ENCODE results near the gene IFNL1.
"Not testable (repeated sequence)": the region's sequence is repeated elsewhere in the genome, so short reads cannot be mapped to it uniquely, and the experiment has no call there.

The IFNL1 gene

DNA sequence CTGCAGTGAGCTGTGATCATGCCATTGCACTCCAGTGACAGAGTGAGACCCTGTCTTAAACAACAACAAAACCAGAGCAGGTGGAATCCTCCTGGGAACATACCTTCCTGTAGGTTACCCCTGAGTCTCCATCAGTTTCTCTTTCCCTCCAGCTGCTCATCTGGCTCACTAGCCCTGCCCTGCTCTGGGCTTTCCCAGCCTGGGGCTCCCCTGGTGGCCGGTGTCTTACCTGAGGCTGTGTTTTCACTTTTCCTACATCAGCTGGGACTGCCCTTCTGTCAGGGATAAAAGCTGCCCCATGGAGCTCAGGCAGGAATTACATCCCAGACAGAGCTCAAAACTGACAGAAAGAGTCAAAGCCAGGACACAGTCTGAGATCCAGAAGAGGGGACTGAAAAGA is 28.1 kb upstream of the IFNL1 start, which contains the start of gene IFNL2:
IFNL2 (plus strand) TSS at position 312 of the 400 bp plus-strand sequence. CDS start 173 bp downstream, outside the sequence.
- not testable (repeated sequence) for H3K18ac ChIP-seq (ENCODE audit: low read depth in 1 of 2, low read length in 2 of 2); H3K4ac ChIP-seq (ENCODE audit: low read depth in 1 of 2, low read length in 2 of 2); H2AK5ac ChIP-seq (ENCODE audit: low read length, severe bottlenecking); DNase-seq; H2BK5ac ChIP-seq (ENCODE audit: low read depth, low read length, poor library complexity, severe bottlenecking); H2BK12ac ChIP-seq (ENCODE audit: low read length in 2 of 2); H2BK15ac ChIP-seq (ENCODE audit: low read depth, poor library complexity, severe bottlenecking); H4K91ac ChIP-seq (ENCODE audit: low read length); H4K8ac ChIP-seq (ENCODE audit: low read length); H3K23ac ChIP-seq (ENCODE audit: low read length in 2 of 2); H3K14ac ChIP-seq (ENCODE audit: low read length in 2 of 2); H3K4me1 ChIP-seq (ENCODE audit: control insufficient read depth, insufficient read depth, low read depth, low read length); H3K79me1 ChIP-seq (replicated peaks; ENCODE audit: low read length, poor library complexity, severe bottlenecking); H3K9me3 ChIP-seq (ENCODE audit: control insufficient read depth, low read length); H3K4me2 ChIP-seq (ENCODE audit: low read length, poor library complexity, severe bottlenecking); H3K4me3 ChIP-seq (ENCODE audit: insufficient read depth in 1 of 2, low read depth in 1 of 2, low read length in 2 of 2); H3K36me3 ChIP-seq (ENCODE audit: control insufficient read depth in 1 of 2, insufficient read depth in 2 of 2, low read depth in 1 of 2, low read length in 2 of 2); H3K27ac ChIP-seq (ENCODE audit: low read length, poor library complexity, severe bottlenecking); H2AFZ ChIP-seq (ENCODE audit: low read depth, low read length); H2BK120ac ChIP-seq (ENCODE audit: low read depth, low read length); H3K9ac ChIP-seq (ENCODE audit: low read length)
- H3K27me3 ChIP-seq (ENCODE audit: control insufficient read depth in 1 of 2, insufficient read depth in 1 of 2, low read length in 2 of 2) = peaks cover 47 to 52% of the 10 kb centered on the region in 2 experiments
- no CpG with 5 or more reads among the region's 1 CpG for WGBS

DNA sequence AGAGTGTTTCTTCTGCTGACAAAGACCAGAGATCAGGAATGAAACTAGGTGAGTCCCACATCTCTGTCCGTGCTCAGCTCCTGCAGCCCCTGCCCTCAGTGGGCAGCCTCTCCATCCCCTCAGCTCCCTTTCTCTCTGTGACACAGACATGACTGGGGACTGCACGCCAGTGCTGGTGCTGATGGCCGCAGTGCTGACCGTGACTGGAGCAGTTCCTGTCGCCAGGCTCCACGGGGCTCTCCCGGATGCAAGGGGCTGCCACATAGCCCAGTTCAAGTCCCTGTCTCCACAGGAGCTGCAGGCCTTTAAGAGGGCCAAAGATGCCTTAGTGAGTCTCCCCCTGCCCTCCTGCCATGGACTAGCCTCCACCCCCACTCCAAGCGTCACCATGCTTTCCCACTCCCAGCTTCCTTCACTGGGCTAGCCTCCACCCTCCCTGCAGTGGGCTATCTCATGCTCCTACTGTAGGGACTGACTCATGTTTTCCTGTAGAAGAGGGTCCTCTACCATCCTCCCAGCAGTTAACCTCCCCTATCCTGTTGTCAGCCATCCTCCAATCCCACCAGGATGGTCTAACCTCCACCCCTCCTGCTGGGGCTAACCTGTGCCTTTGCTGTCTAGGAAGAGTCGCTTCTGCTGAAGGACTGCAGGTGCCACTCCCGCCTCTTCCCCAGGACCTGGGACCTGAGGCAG is 27.5 kb upstream of the IFNL1 start:
- not testable (repeated sequence) for H4K91ac ChIP-seq (ENCODE audit: low read length); H3K18ac ChIP-seq (ENCODE audit: low read depth in 1 of 2, low read length in 2 of 2); H4K8ac ChIP-seq (ENCODE audit: low read length); DNase-seq; H3K36me3 ChIP-seq (ENCODE audit: control insufficient read depth in 1 of 2, insufficient read depth in 2 of 2, low read depth in 1 of 2, low read length in 2 of 2); H2BK15ac ChIP-seq (ENCODE audit: low read depth, poor library complexity, severe bottlenecking); H2BK120ac ChIP-seq (ENCODE audit: low read depth, low read length); H3K4me2 ChIP-seq (ENCODE audit: low read length, poor library complexity, severe bottlenecking); H2BK12ac ChIP-seq (ENCODE audit: low read length in 2 of 2); H2AK5ac ChIP-seq (ENCODE audit: low read length, severe bottlenecking); H3K9ac ChIP-seq (ENCODE audit: low read length); H3K14ac ChIP-seq (ENCODE audit: low read length in 2 of 2); H3K9me3 ChIP-seq (ENCODE audit: control insufficient read depth, low read length); H2AFZ ChIP-seq (ENCODE audit: low read depth, low read length); H3K79me1 ChIP-seq (replicated peaks; ENCODE audit: low read length, poor library complexity, severe bottlenecking); H3K4ac ChIP-seq (ENCODE audit: low read depth in 1 of 2, low read length in 2 of 2); H2BK5ac ChIP-seq (ENCODE audit: low read depth, low read length, poor library complexity, severe bottlenecking); H3K27ac ChIP-seq (ENCODE audit: low read length, poor library complexity, severe bottlenecking); H3K23ac ChIP-seq (ENCODE audit: low read length in 2 of 2); H3K4me1 ChIP-seq (ENCODE audit: control insufficient read depth, insufficient read depth, low read depth, low read length); H3K4me3 ChIP-seq (ENCODE audit: insufficient read depth in 1 of 2, low read depth in 1 of 2, low read length in 2 of 2)
- WGBS = 69% methylated on average over 7 of the region's 10 CpGs
- H3K27me3 ChIP-seq (ENCODE audit: control insufficient read depth in 1 of 2, insufficient read depth in 1 of 2, low read length in 2 of 2) = peaks cover 41 to 46% of the 10 kb centered on the region in 2 experiments

DNA sequence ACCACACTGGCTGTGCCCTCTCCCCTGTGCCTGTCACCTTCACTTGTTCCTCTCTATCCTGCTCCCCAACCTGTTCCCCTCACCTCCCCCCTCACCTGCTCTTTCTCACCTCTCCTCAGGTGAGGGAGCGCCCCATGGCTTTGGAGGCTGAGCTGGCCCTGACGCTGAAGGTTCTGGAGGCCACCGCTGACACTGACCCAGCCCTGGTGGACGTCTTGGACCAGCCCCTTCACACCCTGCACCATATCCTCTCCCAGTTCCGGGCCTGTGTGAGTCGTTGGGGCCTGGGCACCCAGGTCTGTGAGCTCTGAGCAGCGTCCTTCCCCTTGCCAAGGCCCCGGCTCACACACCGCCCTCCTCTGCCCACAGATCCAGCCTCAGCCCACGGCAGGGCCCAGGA is 26.8 kb upstream of the IFNL1 start:
- not testable (repeated sequence) for H3K4me2 ChIP-seq (ENCODE audit: low read length, poor library complexity, severe bottlenecking); H3K79me1 ChIP-seq (replicated peaks; ENCODE audit: low read length, poor library complexity, severe bottlenecking); DNase-seq; H3K23ac ChIP-seq (ENCODE audit: low read length in 2 of 2); H3K27ac ChIP-seq (ENCODE audit: low read length, poor library complexity, severe bottlenecking); H3K4ac ChIP-seq (ENCODE audit: low read depth in 1 of 2, low read length in 2 of 2); H4K8ac ChIP-seq (ENCODE audit: low read length); H3K9me3 ChIP-seq (ENCODE audit: control insufficient read depth, low read length); H2AFZ ChIP-seq (ENCODE audit: low read depth, low read length); H3K36me3 ChIP-seq (ENCODE audit: control insufficient read depth in 1 of 2, insufficient read depth in 2 of 2, low read depth in 1 of 2, low read length in 2 of 2); H2BK120ac ChIP-seq (ENCODE audit: low read depth, low read length); H2BK5ac ChIP-seq (ENCODE audit: low read depth, low read length, poor library complexity, severe bottlenecking); H3K9ac ChIP-seq (ENCODE audit: low read length); H3K14ac ChIP-seq (ENCODE audit: low read length in 2 of 2); H2BK12ac ChIP-seq (ENCODE audit: low read length in 2 of 2); H2AK5ac ChIP-seq (ENCODE audit: low read length, severe bottlenecking); H3K4me3 ChIP-seq (ENCODE audit: insufficient read depth in 1 of 2, low read depth in 1 of 2, low read length in 2 of 2); H4K91ac ChIP-seq (ENCODE audit: low read length); H3K4me1 ChIP-seq (ENCODE audit: control insufficient read depth, insufficient read depth, low read depth, low read length); H3K18ac ChIP-seq (ENCODE audit: low read depth in 1 of 2, low read length in 2 of 2); H2BK15ac ChIP-seq (ENCODE audit: low read depth, poor library complexity, severe bottlenecking)
- H3K27me3 ChIP-seq (ENCODE audit: control insufficient read depth in 1 of 2, insufficient read depth in 1 of 2, low read length in 2 of 2) = peaks cover 34 to 39% of the 10 kb centered on the region in 2 experiments
- WGBS = 51% methylated on average over 6 of the region's 10 CpGs

DNA sequence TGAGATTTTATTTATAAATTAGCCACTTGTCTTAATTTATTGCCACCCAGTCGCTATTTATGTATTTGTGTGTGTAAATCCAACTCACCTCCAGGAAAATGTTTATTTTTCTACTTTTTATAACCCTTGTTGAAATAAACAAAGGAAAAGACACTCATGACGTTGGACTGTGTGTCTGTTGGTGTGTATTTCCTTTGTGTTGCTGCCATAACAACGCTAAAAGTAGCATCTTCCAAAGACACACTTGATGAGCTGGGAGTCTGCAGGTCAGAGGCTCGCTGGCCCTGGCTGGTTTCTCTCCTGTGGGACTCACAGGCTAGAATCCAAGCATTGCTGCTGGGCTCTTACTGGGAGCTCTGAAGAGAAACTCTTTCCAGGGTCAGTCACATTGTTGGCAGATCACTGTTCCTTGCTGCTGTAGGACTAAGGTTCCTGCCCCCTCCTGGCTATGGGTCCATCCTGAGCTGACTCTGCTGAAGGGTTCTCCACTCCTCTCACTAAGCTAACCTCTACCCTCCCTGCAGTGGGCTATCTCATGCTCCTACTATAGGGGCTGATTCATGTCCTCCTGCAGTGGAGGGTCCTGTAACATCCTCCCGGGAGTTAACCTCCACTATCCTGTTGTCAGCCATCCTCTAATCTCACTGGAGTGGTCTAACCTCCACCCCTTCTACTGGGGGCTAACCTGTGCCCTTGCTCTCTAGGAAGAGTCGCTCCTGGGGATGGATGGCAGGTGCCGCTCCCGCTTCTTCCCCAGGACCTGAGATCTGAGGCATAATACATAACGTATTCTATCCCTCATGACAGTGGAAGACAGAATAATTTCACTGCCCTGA is 26.0 kb upstream of the IFNL1 start:
- no peak overlapping the region for H3K4me3 ChIP-seq (ENCODE audit: insufficient read depth in 1 of 2, low read depth in 1 of 2, low read length in 2 of 2)
- WGBS = 61% methylated on average over 8 of the region's 9 CpGs
- no peak overlapping the region for H2BK5ac ChIP-seq (ENCODE audit: low read depth, low read length, poor library complexity, severe bottlenecking)
- H3K4ac ChIP-seq (ENCODE audit: low read depth in 1 of 2, low read length in 2 of 2) = no peak overlapping the region
- DNase-seq = peak; percentile 82
- no peak overlapping the region for H3K4me2 ChIP-seq (ENCODE audit: low read length, poor library complexity, severe bottlenecking)
- no peaks in the 10 kb centered on the region for H3K36me3 ChIP-seq (ENCODE audit: control insufficient read depth in 1 of 2, insufficient read depth in 2 of 2, low read depth in 1 of 2, low read length in 2 of 2)
- no peak overlapping the region for H3K14ac ChIP-seq (ENCODE audit: low read length in 2 of 2)
- H2BK15ac ChIP-seq (ENCODE audit: low read depth, poor library complexity, severe bottlenecking) = no peak overlapping the region
- H3K4me1 ChIP-seq (ENCODE audit: control insufficient read depth, insufficient read depth, low read depth, low read length) = no peaks in the 10 kb centered on the region
- H2AFZ ChIP-seq (ENCODE audit: low read depth, low read length) = no peak overlapping the region
- no peak overlapping the region for H4K8ac ChIP-seq (ENCODE audit: low read length)
- no peak overlapping the region for H2AK5ac ChIP-seq (ENCODE audit: low read length, severe bottlenecking)
- H4K91ac ChIP-seq (ENCODE audit: low read length) = no peak overlapping the region
- H2BK12ac ChIP-seq (ENCODE audit: low read length in 2 of 2) = no peak overlapping the region
- H3K27ac ChIP-seq (ENCODE audit: low read length, poor library complexity, severe bottlenecking) = no peak overlapping the region
- no peak overlapping the region for H3K23ac ChIP-seq (ENCODE audit: low read length in 2 of 2)
- peaks cover 32 to 36% of the 10 kb centered on the region in 2 experiments for H3K27me3 ChIP-seq (ENCODE audit: control insufficient read depth in 1 of 2, insufficient read depth in 1 of 2, low read length in 2 of 2)
- no peak overlapping the region for H3K18ac ChIP-seq (ENCODE audit: low read depth in 1 of 2, low read length in 2 of 2)
- no peak overlapping the region for H2BK120ac ChIP-seq (ENCODE audit: low read depth, low read length)
- no peak overlapping the region for H3K9ac ChIP-seq (ENCODE audit: low read length)
- H3K79me1 ChIP-seq (replicated peaks; ENCODE audit: low read length, poor library complexity, severe bottlenecking) = no peaks in the 10 kb centered on the region
- H3K9me3 ChIP-seq (ENCODE audit: control insufficient read depth, low read length) = no peaks in the 10 kb centered on the region
